ENCODE measurements around the gene SUGP2.

The SUGP2 gene

DNA sequence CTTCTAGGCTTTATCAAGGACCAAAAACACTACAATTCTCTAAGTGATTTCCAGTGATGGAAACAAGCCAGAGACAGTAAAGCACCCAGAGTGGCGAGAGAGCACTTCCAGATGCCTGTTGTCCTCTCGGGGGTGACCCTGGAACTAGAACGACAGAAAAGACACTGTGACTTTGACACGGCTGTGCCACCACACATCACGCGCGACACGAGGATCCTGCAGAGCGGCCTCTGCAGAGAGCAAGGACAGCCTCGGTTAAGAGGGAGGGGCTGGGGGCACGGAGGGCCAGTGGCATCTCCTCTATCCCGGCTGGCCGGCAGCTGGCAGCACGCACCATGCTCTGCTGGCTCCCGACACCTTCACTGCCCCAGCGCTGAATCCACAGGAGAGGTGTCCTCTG, 42.3 kb downstream of the SUGP2 start:
- POLR2A ChIA-PET = no interaction called here
- CTCF ChIA-PET = interaction anchor here (2.9 kb wide), 1 partner anchor 9 kb away, joined by 12 read pairs; no protein-coding TSS in a partner anchor
- TF ChIP-seq, protein P1, sequence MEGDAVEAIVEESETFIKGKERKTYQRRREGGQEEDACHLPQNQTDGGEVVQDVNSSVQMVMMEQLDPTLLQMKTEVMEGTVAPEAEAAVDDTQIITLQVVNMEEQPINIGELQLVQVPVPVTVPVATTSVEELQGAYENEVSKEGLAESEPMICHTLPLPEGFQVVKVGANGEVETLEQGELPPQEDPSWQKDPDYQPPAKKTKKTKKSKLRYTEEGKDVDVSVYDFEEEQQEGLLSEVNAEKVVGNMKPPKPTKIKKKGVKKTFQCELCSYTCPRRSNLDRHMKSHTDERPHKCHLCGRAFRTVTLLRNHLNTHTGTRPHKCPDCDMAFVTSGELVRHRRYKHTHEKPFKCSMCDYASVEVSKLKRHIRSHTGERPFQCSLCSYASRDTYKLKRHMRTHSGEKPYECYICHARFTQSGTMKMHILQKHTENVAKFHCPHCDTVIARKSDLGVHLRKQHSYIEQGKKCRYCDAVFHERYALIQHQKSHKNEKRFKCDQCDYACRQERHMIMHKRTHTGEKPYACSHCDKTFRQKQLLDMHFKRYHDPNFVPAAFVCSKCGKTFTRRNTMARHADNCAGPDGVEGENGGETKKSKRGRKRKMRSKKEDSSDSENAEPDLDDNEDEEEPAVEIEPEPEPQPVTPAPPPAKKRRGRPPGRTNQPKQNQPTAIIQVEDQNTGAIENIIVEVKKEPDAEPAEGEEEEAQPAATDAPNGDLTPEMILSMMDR (IDR thresholded peaks at IDR 0.05; ENCODE audit: control extremely low read depth, extremely low read depth, low read depth, missing control alignments) = no peak
- DNase-seq (ENCODE audit: extremely low spot score) = no peak

DNA sequence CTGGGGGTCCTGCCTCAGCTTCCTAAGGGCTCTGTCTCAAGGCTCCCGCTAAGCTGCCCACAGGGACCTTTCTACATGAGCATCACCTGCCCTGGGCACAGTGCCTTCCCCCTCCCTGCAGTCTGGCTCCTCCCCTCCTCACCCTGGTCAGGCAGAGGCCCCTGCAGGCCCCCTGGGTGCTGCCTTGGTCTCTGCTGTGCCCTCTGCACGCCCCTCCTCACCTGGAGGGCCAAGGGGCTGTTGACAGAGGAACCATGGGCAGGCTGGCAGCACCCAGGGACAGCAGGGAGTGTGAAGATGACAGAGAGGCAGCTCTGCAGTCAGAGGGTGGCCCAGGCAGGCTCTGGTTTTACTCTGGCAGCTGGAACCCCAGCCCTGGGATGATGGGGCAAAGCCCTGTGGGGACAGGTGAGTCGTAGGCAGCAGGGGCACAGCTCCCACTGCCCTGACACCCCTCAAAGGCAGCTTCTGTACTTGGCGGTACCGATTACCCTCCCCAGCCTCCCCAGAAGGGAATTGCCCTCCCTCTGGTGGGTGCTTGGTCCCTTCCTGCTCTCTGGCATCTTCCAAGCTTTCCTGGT, 43.1 kb downstream of the SUGP2 start:
- TF ChIP-seq, protein P1 (IDR thresholded peaks at IDR 0.05; ENCODE audit: control extremely low read depth, extremely low read depth, low read depth, missing control alignments) = no peak
- CTCF ChIA-PET = interaction anchor here (2.9 kb wide), 1 partner anchor 9 kb away, joined by 12 read pairs; no protein-coding TSS in a partner anchor

DNA sequence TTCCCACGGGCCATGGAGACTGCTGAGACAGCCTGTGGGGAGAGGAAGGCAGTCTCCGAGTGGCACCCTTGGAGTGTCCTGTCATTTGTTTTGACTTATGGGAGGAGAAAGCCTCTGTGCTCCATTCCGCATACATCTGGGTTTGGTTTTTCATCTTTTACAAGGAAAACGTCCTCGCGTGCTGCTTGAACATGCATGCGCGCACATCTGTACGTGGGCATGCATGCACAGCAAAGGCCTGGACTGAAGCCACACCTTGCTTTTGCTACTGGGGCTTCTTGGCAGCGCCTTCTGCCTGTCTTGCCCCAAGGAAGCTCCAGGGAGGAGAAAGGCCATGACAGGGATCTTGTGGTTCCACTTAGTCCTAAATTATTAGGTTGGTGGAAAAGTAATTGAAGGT, 44.0 kb downstream of the SUGP2 start:
- DNase-seq (ENCODE audit: extremely low spot score) = no peak

More for the DNA sequence above, 43.1 kb downstream of the SUGP2 start:
- no peak for DNase-seq (ENCODE audit: extremely low spot score)
- POLR2A ChIA-PET = interaction anchor here (0.6 kb wide), 1 partner anchor 1091 kb away, joined by 3 read pairs; no protein-coding TSS in a partner anchor

DNA sequence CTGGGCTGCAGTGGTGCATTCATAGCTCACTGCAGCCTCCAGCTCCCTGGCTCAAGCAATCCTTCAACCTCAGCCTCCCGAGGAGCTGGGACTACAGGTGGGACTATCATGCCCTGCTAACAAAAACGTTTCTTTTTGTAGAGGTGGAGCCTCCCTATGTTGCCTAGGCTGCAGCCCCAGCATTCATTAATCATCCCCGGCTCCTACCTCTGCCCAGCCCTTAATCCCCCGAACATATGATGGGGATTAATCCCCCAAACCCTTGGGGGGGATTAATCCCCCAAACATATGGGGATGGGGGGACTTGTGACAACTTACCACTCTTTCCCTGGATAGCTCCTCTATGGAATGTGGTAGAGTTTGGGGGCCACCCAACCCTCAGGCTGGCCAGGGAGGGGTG, 45.9 kb downstream of the SUGP2 start:
- ChIA-PET CTCF (interaction anchor here (1.0 to 1.6 kb wide), 5 partner anchors 9 to 61 kb away, joined by 3 to 5 read pairs (median 3); no protein-coding TSS in a partner anchor), POLR2A (no interaction called here)
- TF ChIP-seq, protein P1 (IDR thresholded peaks at IDR 0.05; ENCODE audit: control extremely low read depth, extremely low read depth, low read depth, missing control alignments) = no peak
- DNase-seq (ENCODE audit: extremely low spot score) = no peak

More for the DNA sequence above, 44.0 kb downstream of the SUGP2 start:
- ChIA-PET CTCF (interaction anchor here (1.4 to 2.9 kb wide), 2 partner anchors 8 to 539 kb away, joined by 3 to 12 read pairs; no protein-coding TSS in a partner anchor), POLR2A (interaction anchor here (0.6 kb wide), 1 partner anchor 1090 kb away, joined by 3 read pairs; no protein-coding TSS in a partner anchor)
- TF ChIP-seq, protein P1 (IDR thresholded peaks at IDR 0.05; ENCODE audit: control extremely low read depth, extremely low read depth, low read depth, missing control alignments) = no peak

DNA sequence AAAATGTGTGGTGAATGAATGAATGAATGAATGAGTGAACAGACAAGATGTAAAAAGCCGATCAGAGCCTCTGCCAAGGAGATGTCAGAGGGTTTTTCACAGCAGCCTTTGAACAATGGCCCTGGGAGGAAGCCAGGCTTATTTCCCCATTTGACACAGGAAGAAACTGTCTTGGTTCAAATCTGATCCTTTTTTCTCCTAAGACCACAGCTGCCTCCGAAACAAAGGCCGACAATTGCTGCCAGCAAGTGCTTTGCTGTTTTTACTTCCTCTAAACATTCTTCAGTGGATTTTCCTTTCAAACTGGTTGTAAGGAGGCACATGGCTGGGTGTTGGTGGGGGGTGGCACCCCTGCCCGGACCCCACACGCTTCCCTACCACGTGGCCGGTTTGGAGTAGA, 48.1 kb downstream of the SUGP2 start:
- no peak for DNase-seq (ENCODE audit: extremely low spot score)
- CTCF ChIA-PET = no interaction called here
- TF ChIP-seq, protein P1 (IDR thresholded peaks at IDR 0.05; ENCODE audit: control extremely low read depth, extremely low read depth, low read depth, missing control alignments) = no peak
- POLR2A ChIA-PET = no interaction called here

DNA sequence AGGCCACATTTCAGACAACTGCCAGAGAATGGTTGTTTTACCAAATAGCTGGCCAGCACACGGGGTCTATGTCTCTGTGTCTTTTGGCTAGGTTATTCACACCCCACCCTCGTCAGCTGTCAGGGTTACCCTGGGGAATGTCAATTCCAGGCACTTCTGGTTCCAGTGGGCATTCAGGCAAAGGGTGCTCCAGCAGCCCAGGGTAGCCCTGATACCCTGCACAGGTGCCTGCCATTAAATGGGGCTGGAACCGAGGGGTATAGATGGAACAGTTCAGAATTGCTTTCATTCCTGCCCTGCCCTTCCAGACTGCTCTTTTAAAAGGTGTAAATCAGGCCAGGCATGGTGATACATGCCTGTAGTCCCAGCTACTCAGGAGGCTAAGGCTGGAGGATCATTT, 49.1 kb downstream of the SUGP2 start:
- no peak for DNase-seq (ENCODE audit: extremely low spot score)
- CTCF ChIA-PET = no interaction called here
- TF ChIP-seq, protein P1 (IDR thresholded peaks at IDR 0.05; ENCODE audit: control extremely low read depth, extremely low read depth, low read depth, missing control alignments) = no peak
- POLR2A ChIA-PET = no interaction called here
